Measurements from ENCODE around the gene NSD1.

GRCh38 chr5:177317959-177318377, 184.4 kb downstream of the NSD1 start:
- TF ChIP-seq EZH2 (IDR thresholded peaks at IDR 0.05; ENCODE audit: low read length, missing control alignments) = no peak
- TF ChIP-seq CTCF (conservative IDR thresholded peaks at IDR 0.05 in 1 of 2, IDR thresholded peaks at IDR 0.05 in 1 of 2; ENCODE audit: low read depth in 1 of 2, low read length in 2 of 2) = peak; percentile 90 to 94

Measured in fibroblast of lung (primary cell).